Skeletal muscle satellite cell (primary cell): ENCODE results near the gene ZNF626. TPM values are rescaled to one million over a fixed set of nuclear protein-coding genes. Genes with fewer than 3 reads are reported as not detected.
"Not testable (repeated sequence)": the region's sequence is repeated elsewhere in the genome, so short reads cannot be mapped to it uniquely, and the experiment has no call there.

Source experiments
- H3K27me3 ChIP-seq: 2 replicates; pipeline ENCODE4 v1.7.0; 2013; ENCODE audit warnings: low read length; ENCODE audit not compliant: control insufficient read depth, insufficient read depth
- H3K36me3 ChIP-seq: 2 replicates; pipeline ENCODE4 v1.7.0; 2013; ENCODE audit warnings: mild to moderate bottlenecking, control low read depth, low read length; ENCODE audit not compliant: insufficient read depth
- H3K4me1 ChIP-seq: 2 replicates; pipeline ENCODE4 v1.7.0; 2013; ENCODE audit warnings: low read length; ENCODE audit not compliant: control insufficient read depth, insufficient read depth
- H3K4me2 ChIP-seq: 2 replicates; pipeline ENCODE4 v1.7.0; 2013; ENCODE audit warnings: mild to moderate bottlenecking, low read length
- H3K4me3 ChIP-seq: 2 replicates; pipeline ENCODE4 v1.7.0; 2013; ENCODE audit warnings: low read length
- H3K9ac ChIP-seq: 2 replicates; pipeline ENCODE4 v1.7.0; 2013; ENCODE audit warnings: mild to moderate bottlenecking, low read depth, low read length, moderate library complexity
- H3K9me3 ChIP-seq: replicated peaks from 2 replicates; pipeline ENCODE4 v1.7.0; 2013; ENCODE audit warnings: mild to moderate bottlenecking, control low read depth, low read length
- total RNA-seq: library from RNA; depleted of rRNA; stranded (reverse); fragments of >200 nt; gene quantifications from 2 replicates; pipeline ENCODE4 v1.2.3, GENCODE V29; 2012; rRNA removed

ZNF626 gene
- 13.4 and 13.8 TPM in 2 replicates for total RNA-seq

- Histone ChIP-seq H3K4me2 (peak within 1 kb of the TSS; percentile 85), H3K36me3 (peaks cover 28% of the 10 kb centered on the region), H3K9me3 (peaks cover 4% of the 10 kb centered on the region), H3K4me1 (peaks cover 3% of the 10 kb centered on the region), H3K9ac (peak within 1 kb of the TSS; percentile 96), H3K27me3 (no peaks in the 10 kb centered on the region), H3K4me3 (peak within 1 kb of the TSS; percentile 95)
Observed at GRCh38 chr19:20661150-20661819, at the start of gene ZNF626. Gene ZNF626, minus strand, starts transcription at chr19:20661571. Its CDS starts 125 bp downstream, at chr19:20661446.

GRCh38 chr19:20669263-20669662 lies 7.9 kb upstream of the ZNF626 start:
- H3K27me3 ChIP-seq: no peaks in the 10 kb centered on the region
- H3K9ac ChIP-seq: no peak overlapping the region
- no peaks in the 10 kb centered on the region for H3K9me3 ChIP-seq
- H3K4me1 ChIP-seq: peaks cover 3% of the 10 kb centered on the region
- no peaks in the 10 kb centered on the region for H3K36me3 ChIP-seq
- no peak overlapping the region for H3K4me3 ChIP-seq
- H3K4me2 ChIP-seq: no peak overlapping the region

- no peak overlapping the region for H3K9ac ChIP-seq
- no peak overlapping the region for H3K4me2 ChIP-seq
- H3K27me3 ChIP-seq: no peaks in the 10 kb centered on the region
- H3K36me3 ChIP-seq: no peaks in the 10 kb centered on the region
- peaks cover 3% of the 10 kb centered on the region for H3K4me1 ChIP-seq
- no peak overlapping the region for H3K4me3 ChIP-seq
- H3K9me3 ChIP-seq: no peaks in the 10 kb centered on the region
Observed at GRCh38 chr19:20667281-20667680, 5.9 kb upstream of the ZNF626 start.

GRCh38 chr19:20664901-20665781 lies 3.8 kb upstream of the ZNF626 start:
- Histone ChIP-seq H3K27me3 (no peaks in the 10 kb centered on the region), H3K4me1 (peaks cover 3% of the 10 kb centered on the region), H3K4me2 (peak overlapping the region; percentile 64), H3K4me3 (peak overlapping the region; percentile 15), H3K9ac (peak overlapping the region; percentile 26), H3K9me3 (no peaks in the 10 kb centered on the region), H3K36me3 (peaks cover 2% of the 10 kb centered on the region)

GRCh38 chr19:20664475-20664874 lies 3.1 kb upstream of the ZNF626 start:
- not testable (repeated sequence) for H3K36me3 ChIP-seq, H3K9ac ChIP-seq, H3K4me2 ChIP-seq, H3K4me1 ChIP-seq, H3K9me3 ChIP-seq, H3K4me3 ChIP-seq, H3K27me3 ChIP-seq

- Histone ChIP-seq H3K36me3 (peaks cover 25% of the 10 kb centered on the region), H3K4me1 (peaks cover 3% of the 10 kb centered on the region), H3K4me2 (no peak overlapping the region), H3K4me3 (no peak overlapping the region), H3K9me3 (peaks cover 4% of the 10 kb centered on the region), H3K27me3 (no peaks in the 10 kb centered on the region), H3K9ac (no peak overlapping the region)
Observed at GRCh38 chr19:20662421-20663105, 1.2 kb upstream of the ZNF626 start.

GRCh38 chr19:20660473-20661140 lies 764 bp downstream of the ZNF626 start:
- peaks cover 4% of the 10 kb centered on the region for H3K9me3 ChIP-seq
- H3K4me1 ChIP-seq: peaks cover 3% of the 10 kb centered on the region
- H3K4me3 ChIP-seq: peak overlapping the region; percentile 95
- no peaks in the 10 kb centered on the region for H3K27me3 ChIP-seq
- H3K9ac ChIP-seq: peak overlapping the region; percentile 96
- H3K4me2 ChIP-seq: peak overlapping the region; percentile 85
- H3K36me3 ChIP-seq: peaks cover 28% of the 10 kb centered on the region

- Histone ChIP-seq H3K4me3 (no peak overlapping the region), H3K9me3 (peaks cover 6% of the 10 kb centered on the region), H3K27me3 (no peaks in the 10 kb centered on the region), H3K9ac (no peak overlapping the region), H3K4me1 (no peaks in the 10 kb centered on the region), H3K36me3 (peaks cover 19% of the 10 kb centered on the region), H3K4me2 (no peak overlapping the region)
Observed at GRCh38 chr19:20640545-20640944, 20.8 kb downstream of the ZNF626 start.

GRCh38 chr19:20640023-20640422 lies 21.3 kb downstream of the ZNF626 start:
- no peaks in the 10 kb centered on the region for H3K27me3 ChIP-seq
- peaks cover 19% of the 10 kb centered on the region for H3K36me3 ChIP-seq
- H3K4me2 ChIP-seq: no peak overlapping the region
- peaks cover 6% of the 10 kb centered on the region for H3K9me3 ChIP-seq
- H3K4me3 ChIP-seq: no peak overlapping the region
- no peaks in the 10 kb centered on the region for H3K4me1 ChIP-seq
- H3K9ac ChIP-seq: no peak overlapping the region

- not testable (repeated sequence) for H3K36me3 ChIP-seq, H3K4me3 ChIP-seq, H3K9ac ChIP-seq, H3K4me1 ChIP-seq, H3K27me3 ChIP-seq, H3K4me2 ChIP-seq
- peaks cover 16% of the 10 kb centered on the region for H3K9me3 ChIP-seq
Observed at GRCh38 chr19:20624560-20624959, 36.8 kb downstream of the ZNF626 start.

- H3K4me2 ChIP-seq: no peak overlapping the region
- no peaks in the 10 kb centered on the region for H3K4me1 ChIP-seq
- H3K36me3 ChIP-seq: no peaks in the 10 kb centered on the region
- H3K4me3 ChIP-seq: no peak overlapping the region
- H3K9ac ChIP-seq: no peak overlapping the region
- H3K27me3 ChIP-seq: no peaks in the 10 kb centered on the region
- H3K9me3 ChIP-seq: peaks cover 10% of the 10 kb centered on the region
Observed at GRCh38 chr19:20616071-20616470, 45.3 kb downstream of the ZNF626 start.
